ENCODE measurements around the gene CWH43. TPM values are rescaled to one million over a fixed set of nuclear protein-coding genes. Genes with fewer than 3 reads are reported as not detected.

The CWH43 gene
- total and polyA plus RNA-seq, 2 of the 13 experiments (the other 11 are each of a cell fraction or from before 2014, with no cell fraction given) = not detected

DNA sequence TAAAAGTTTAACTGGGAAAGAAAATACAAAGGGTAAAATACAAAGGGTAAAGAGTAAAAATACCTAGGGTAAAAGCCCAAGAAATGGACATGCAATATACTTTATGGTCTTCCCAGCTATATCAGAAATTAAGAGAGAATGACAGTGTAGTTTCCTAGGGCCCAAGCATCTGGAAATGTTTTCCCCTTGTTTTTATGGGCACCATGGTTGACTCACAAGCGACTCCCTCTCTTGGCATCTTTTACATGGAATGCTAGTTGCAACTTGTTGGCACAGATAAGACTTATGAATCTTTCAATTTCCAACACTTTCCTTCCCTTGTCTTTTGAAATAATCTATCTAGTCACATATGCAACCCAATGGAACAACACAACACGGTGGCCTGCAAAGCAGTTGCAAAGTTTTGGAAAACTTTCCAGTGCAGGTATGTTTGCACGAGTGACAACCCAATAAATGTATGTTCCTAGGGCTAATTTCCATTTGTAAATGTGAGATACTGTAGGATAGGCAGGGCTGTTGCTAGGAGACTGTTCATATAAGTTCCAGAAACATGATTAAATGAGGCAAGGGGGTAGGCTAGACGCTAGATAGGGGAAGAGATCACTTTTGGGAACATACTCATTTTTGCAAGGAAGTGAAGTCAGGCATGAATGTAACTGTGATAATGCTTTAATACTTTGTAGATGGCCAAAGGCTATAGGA is 36.4 kb upstream of the CWH43 start:
- no peak overlapping the region for H3K4me3 ChIP-seq (replicated peaks in 1 of 3; ENCODE audit: insufficient read depth in 1 of 3, low read depth in 2 of 3, low read length in 3 of 3)
- intact Hi-C loops (cut with micrococcal nuclease; ENCODE audit: unreplicated experiment) = loop anchor here (5.0 kb wide), 1 partner anchor 372 kb away; no protein-coding TSS in a partner anchor
- no peak overlapping the region for H2AFZ ChIP-seq (ENCODE audit: low read length)
- no peaks in the 10 kb centered on the region for H3K79me2 ChIP-seq (ENCODE audit: insufficient read depth, low read length)
- H3K9ac ChIP-seq (ENCODE audit: insufficient read depth, low read depth, low read length) = no peak overlapping the region
- ATAC-seq = no peak
- H3K36me3 ChIP-seq (replicated peaks in 1 of 2; ENCODE audit: control insufficient read depth in 1 of 2, insufficient read depth in 2 of 2, low read length in 2 of 2) = no peaks in the 10 kb centered on the region
- CTCF ChIA-PET (ENCODE audit: low intra/inter-chr PET ratio, low total read pairs) = no interaction called here
- no peak for DNase-seq (ENCODE audit: low spot score)
- no peaks in the 10 kb centered on the region for H4K20me1 ChIP-seq (ENCODE audit: insufficient read depth, low read length)
- H3K27me3 ChIP-seq (ENCODE audit: control insufficient read depth in 1 of 2, insufficient read depth in 2 of 2, low read length in 2 of 2) = no peaks in the 10 kb centered on the region
- whole genome bisulfite sequencing (ENCODE audit: low lambda C conversion rate) = 1% methylated on average over 4 of the region's 4 CpGs
- no peaks in the 10 kb centered on the region for H3K9me3 ChIP-seq (ENCODE audit: low read length)
- TF ChIP-seq PAX8 (CRISPR knock-in tag; IDR thresholded peaks at IDR 0.05; ENCODE audit: borderline replicate concordance) = no peak
- no peak for TF ChIP-seq RAD51 (IDR thresholded peaks at IDR 0.05; ENCODE audit: borderline replicate concordance)
- TF ChIP-seq POGZ (CRISPR knock-in tag; IDR thresholded peaks at IDR 0.05) = no peak
- no peak for TF ChIP-seq SIX1 (CRISPR knock-in tag; IDR thresholded peaks at IDR 0.05; ENCODE audit: borderline replicate concordance)
- TF ChIP-seq, protein P1, sequence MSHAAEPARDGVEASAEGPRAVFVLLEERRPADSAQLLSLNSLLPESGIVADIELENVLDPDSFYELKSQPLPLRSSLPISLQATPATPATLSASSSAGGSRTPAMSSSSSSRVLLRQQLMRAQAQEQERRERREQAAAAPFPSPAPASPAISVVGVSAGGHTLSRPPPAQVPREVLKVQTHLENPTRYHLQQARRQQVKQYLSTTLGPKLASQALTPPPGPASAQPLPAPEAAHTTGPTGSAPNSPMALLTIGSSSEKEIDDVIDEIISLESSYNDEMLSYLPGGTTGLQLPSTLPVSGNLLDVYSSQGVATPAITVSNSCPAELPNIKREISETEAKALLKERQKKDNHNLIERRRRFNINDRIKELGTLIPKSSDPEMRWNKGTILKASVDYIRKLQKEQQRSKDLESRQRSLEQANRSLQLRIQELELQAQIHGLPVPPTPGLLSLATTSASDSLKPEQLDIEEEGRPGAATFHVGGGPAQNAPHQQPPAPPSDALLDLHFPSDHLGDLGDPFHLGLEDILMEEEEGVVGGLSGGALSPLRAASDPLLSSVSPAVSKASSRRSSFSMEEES (CRISPR knock-in tag; IDR thresholded peaks at IDR 0.05) = no peak
- no peak for TF ChIP-seq PHF21A (CRISPR knock-in tag; IDR thresholded peaks at IDR 0.05)
- no peak for TF ChIP-seq ZNF383 (CRISPR knock-in tag; IDR thresholded peaks at IDR 0.05; ENCODE audit: borderline replicate concordance)
- TF ChIP-seq KMT2B (CRISPR knock-in tag; IDR thresholded peaks at IDR 0.05) = no peak
- no peak overlapping the region for H3K4me2 ChIP-seq (ENCODE audit: low read depth, low read length)
- POLR2A ChIA-PET = no interaction called here
- FAIRE-seq = no peak
- H3K27ac ChIP-seq (ENCODE audit: extremely low read length, insufficient read depth, low read length) = no peak overlapping the region
- in situ Hi-C loops (cut with HindIII; ENCODE audit: extremely low pct_ligation_motif_present, low pct_unique_long_range_greater_than_20kb) = no loop called here
- H3K4me1 ChIP-seq (ENCODE audit: insufficient read depth, low read length) = no peaks in the 10 kb centered on the region
- BruUV-seq (replicated peaks) = no TSS peak

All from HepG2 (cell line).